Gastrocnemius medialis (tissue), 4 donors: Measurements from ENCODE around the gene LYPD6B.

Experiments
- CTCF ChIP-seq, 5 experiments: fragments of 450-650 bp in 3 of 5; fragments of 200-600 bp in 2 of 5; sonication (generic) in 2 of 5; IDR thresholded peaks in 4 of 5; conservative IDR thresholded peaks in 1 of 5; 1 replicate in 4 of 5; 2 replicates in 1 of 5; pipeline ENCODE4 v1.5.1; 2016 to 2019; ENCODE audit warnings: antibody characterized with exemption in 5 of 5, mild to moderate bottlenecking in 3 of 5, moderate library complexity in 3 of 5
- POLR2A ChIP-seq, 2 donors: fragments of 450-650 bp; IDR thresholded peaks; one replicate each; pipeline ENCODE4 v1.6.1; 2017; ENCODE audit warnings: antibody characterized with exemption in 2 of 2, mild to moderate bottlenecking in 2 of 2, moderate library complexity in 2 of 2

- no peak for TF ChIP-seq POLR2A (IDR thresholded peaks at IDR 0.05)
- TF ChIP-seq CTCF (IDR thresholded peaks at IDR 0.05 in 4 of 5, conservative IDR thresholded peaks at IDR 0.05 in 1 of 5) = no peak
These were observed 36.6 kb downstream of the LYPD6B start for GRCh38 chr2:149075105-149075504.
